ENCODE data around the gene TRAPPC10.

Gene TRAPPC10

DNA sequence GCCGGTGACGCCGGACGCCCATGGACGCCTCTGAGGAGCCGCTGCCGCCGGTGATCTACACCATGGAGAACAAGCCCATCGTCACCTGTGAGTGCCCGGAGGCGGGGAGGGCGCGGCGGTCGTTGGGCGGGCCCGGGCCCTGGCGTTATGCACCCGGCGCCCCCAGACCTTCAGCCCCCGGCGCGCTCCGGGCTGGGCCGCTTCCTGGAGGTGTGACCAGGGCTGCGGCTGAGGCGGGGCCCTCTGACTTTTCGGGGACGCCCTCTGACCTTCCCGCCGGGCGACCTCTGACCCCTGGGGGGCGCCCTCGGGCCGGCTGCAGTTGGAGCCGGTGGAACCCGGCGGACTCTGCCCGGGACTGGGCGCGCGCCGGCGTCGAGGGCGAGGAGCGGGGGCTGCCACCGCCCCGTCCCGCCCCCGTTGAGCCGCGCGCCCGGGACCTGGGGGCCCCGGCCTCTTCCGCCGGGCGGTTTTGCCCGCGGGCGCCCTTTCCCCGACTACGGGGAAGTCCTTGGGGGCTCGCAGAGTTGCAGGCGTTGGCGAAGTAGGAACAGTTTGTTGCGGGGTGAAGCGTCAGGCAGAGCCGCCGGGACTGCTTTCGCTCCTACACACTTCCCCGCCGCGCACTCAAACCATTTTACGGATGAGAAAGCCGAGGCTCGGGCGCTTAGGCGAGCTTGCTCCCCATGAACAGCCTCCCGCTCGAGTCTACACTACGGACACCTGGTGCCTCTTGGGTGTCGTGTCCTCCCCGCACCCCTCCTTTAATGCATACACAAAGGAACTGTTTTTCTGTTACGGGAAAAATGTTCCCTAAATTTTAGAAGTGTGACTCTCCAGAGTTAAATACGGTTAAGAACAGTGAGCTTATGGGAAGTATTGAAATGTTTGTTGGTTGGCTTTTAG lies 618 bp downstream of the TRAPPC10 start:
- no peaks in the 10 kb centered on the region for H3K9me3 ChIP-seq (ENCODE audit: insufficient read depth, low read depth, low read length)
- H3K27me3 ChIP-seq (ENCODE audit: insufficient read depth, low read length): no peaks in the 10 kb centered on the region
- no peak overlapping the region for H3K27ac ChIP-seq (ENCODE audit: low read length)
- H3K4me1 ChIP-seq (ENCODE audit: insufficient read depth, low read length): peaks cover 17% of the 10 kb centered on the region
- peak overlapping the region; percentile 96 for H3K4me3 ChIP-seq (ENCODE audit: low read length)
- H3K36me3 ChIP-seq (ENCODE audit: insufficient read depth, low read depth, low read length): no peaks in the 10 kb centered on the region
- H3K9ac ChIP-seq (ENCODE audit: low read depth, low read length): peak overlapping the region; percentile 88

DNA sequence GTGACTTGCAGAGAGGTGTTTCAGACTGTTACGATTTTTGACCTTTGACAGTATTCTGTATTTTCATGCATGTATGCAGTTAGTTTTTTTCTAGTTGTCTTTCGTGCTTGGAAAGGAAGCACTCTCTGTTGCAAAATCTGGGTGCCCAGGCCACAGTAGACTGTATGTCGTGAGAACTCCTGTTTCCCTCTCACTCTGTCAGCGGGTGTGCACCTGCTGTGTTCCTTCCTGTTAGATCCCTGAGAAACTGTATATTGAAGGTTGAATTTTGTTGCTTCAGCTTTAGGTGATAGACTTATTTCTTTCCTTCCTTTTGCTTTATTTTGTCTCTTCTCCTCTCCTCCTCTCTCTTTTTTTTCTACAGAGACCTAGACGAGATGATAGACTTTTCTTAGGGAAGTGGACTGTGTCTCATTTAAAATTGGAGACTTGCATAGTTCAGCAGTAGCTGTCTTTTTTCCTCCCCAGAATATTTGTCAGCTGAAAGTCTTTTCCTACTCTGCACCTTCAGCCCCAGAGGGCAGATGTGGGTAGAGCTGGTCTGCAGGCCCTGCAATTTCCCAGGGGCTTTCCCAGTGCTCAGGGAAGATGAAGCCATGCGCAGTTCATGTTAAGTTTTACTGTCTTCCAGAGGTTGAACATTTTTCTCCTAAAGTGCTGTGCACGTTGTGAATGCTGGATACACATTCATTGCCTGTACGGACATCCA lies 1.4 kb downstream of the TRAPPC10 start:
- H3K9me3 ChIP-seq (ENCODE audit: insufficient read depth, low read depth, low read length): no peaks in the 10 kb centered on the region
- H3K4me3 ChIP-seq (ENCODE audit: low read length): peak overlapping the region; percentile 96
- H3K4me1 ChIP-seq (ENCODE audit: insufficient read depth, low read length): peaks cover 17% of the 10 kb centered on the region
- H3K9ac ChIP-seq (ENCODE audit: low read depth, low read length): peak overlapping the region; percentile 88
- no peak overlapping the region for H3K27ac ChIP-seq (ENCODE audit: low read length)
- no peaks in the 10 kb centered on the region for H3K36me3 ChIP-seq (ENCODE audit: insufficient read depth, low read depth, low read length)
- H3K27me3 ChIP-seq (ENCODE audit: insufficient read depth, low read length): no peaks in the 10 kb centered on the region

DNA sequence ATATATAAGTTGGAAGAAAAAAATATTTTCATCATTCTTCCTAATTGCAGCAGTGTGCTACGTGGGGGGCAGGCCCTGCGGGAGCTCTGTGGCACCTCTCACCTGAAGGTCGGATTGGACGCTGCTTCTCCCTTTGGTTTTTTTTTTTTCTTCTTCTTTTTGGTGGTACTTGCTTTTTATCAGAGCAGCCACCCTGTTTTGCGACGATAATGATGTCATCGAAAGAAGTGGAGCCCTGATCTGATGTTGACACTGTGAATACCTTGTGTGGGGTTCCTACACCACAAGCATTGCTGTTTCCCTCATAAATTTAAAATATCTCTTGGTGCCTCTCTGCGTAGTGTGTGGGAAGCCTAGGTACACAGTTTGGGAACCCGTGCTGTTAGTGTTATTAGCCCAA lies 5.5 kb downstream of the TRAPPC10 start:
- Histone ChIP-seq H3K4me3 (ENCODE audit: low read length) (no peak overlapping the region), H3K36me3 (ENCODE audit: insufficient read depth, low read depth, low read length) (no peaks in the 10 kb centered on the region), H3K4me1 (ENCODE audit: insufficient read depth, low read length) (peaks cover 15% of the 10 kb centered on the region), H3K9ac (ENCODE audit: low read depth, low read length) (no peak overlapping the region), H3K27me3 (ENCODE audit: insufficient read depth, low read length) (no peaks in the 10 kb centered on the region), H3K9me3 (ENCODE audit: insufficient read depth, low read depth, low read length) (no peaks in the 10 kb centered on the region), H3K27ac (ENCODE audit: low read length) (no peak overlapping the region)

GRCh38 chr21:44018127-44018526 lies 6.0 kb downstream of the TRAPPC10 start:
- Histone ChIP-seq H3K36me3 (ENCODE audit: insufficient read depth, low read depth, low read length) (no peaks in the 10 kb centered on the region), H3K4me1 (ENCODE audit: insufficient read depth, low read length) (peaks cover 15% of the 10 kb centered on the region), H3K27me3 (ENCODE audit: insufficient read depth, low read length) (no peaks in the 10 kb centered on the region), H3K4me3 (ENCODE audit: low read length) (no peak overlapping the region), H3K9me3 (ENCODE audit: insufficient read depth, low read depth, low read length) (no peaks in the 10 kb centered on the region), H3K27ac (ENCODE audit: low read length) (no peak overlapping the region), H3K9ac (ENCODE audit: low read depth, low read length) (no peak overlapping the region)

GRCh38 chr21:44018813-44019567 lies 6.9 kb downstream of the TRAPPC10 start:
- H3K9me3 ChIP-seq (ENCODE audit: insufficient read depth, low read depth, low read length): no peaks in the 10 kb centered on the region
- H3K27ac ChIP-seq (ENCODE audit: low read length): no peak overlapping the region
- peaks cover 6% of the 10 kb centered on the region for H3K4me1 ChIP-seq (ENCODE audit: insufficient read depth, low read length)
- no peaks in the 10 kb centered on the region for H3K36me3 ChIP-seq (ENCODE audit: insufficient read depth, low read depth, low read length)
- H3K27me3 ChIP-seq (ENCODE audit: insufficient read depth, low read length): no peaks in the 10 kb centered on the region
- no peak overlapping the region for H3K9ac ChIP-seq (ENCODE audit: low read depth, low read length)
- no peak overlapping the region for H3K4me3 ChIP-seq (ENCODE audit: low read length)

DNA sequence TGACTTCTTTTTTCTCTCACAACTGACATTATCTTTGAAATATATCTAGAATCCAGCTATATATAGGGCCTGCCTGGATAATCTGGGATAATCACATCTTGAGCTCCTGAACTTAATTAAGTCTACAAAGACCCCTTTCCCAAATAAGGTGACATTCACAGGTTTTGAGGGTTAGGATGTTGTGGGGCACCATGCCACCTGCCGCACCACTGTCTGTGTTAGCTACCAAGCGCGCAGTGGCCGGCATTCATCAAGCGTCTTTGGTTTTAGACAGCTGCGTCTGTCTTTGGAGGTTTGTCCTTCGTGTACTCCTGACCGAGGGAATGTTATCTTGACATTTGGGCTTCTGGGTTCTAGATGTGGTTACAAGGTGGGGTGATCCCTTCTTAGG lies 7.5 kb downstream of the TRAPPC10 start:
- H3K9me3 ChIP-seq (ENCODE audit: insufficient read depth, low read depth, low read length): no peaks in the 10 kb centered on the region
- H3K9ac ChIP-seq (ENCODE audit: low read depth, low read length): no peak overlapping the region
- peaks cover 6% of the 10 kb centered on the region for H3K4me1 ChIP-seq (ENCODE audit: insufficient read depth, low read length)
- no peak overlapping the region for H3K4me3 ChIP-seq (ENCODE audit: low read length)
- H3K27me3 ChIP-seq (ENCODE audit: insufficient read depth, low read length): no peaks in the 10 kb centered on the region
- no peaks in the 10 kb centered on the region for H3K36me3 ChIP-seq (ENCODE audit: insufficient read depth, low read depth, low read length)
- no peak overlapping the region for H3K27ac ChIP-seq (ENCODE audit: low read length)

GRCh38 chr21:44020551-44020950 lies 8.4 kb downstream of the TRAPPC10 start:
- Histone ChIP-seq H3K27me3 (ENCODE audit: insufficient read depth, low read length) (no peaks in the 10 kb centered on the region), H3K9me3 (ENCODE audit: insufficient read depth, low read depth, low read length) (no peaks in the 10 kb centered on the region), H3K27ac (ENCODE audit: low read length) (no peak overlapping the region), H3K4me3 (ENCODE audit: low read length) (no peak overlapping the region), H3K4me1 (ENCODE audit: insufficient read depth, low read length) (peaks cover 16% of the 10 kb centered on the region), H3K9ac (ENCODE audit: low read depth, low read length) (no peak overlapping the region), H3K36me3 (ENCODE audit: insufficient read depth, low read depth, low read length) (no peaks in the 10 kb centered on the region)

DNA sequence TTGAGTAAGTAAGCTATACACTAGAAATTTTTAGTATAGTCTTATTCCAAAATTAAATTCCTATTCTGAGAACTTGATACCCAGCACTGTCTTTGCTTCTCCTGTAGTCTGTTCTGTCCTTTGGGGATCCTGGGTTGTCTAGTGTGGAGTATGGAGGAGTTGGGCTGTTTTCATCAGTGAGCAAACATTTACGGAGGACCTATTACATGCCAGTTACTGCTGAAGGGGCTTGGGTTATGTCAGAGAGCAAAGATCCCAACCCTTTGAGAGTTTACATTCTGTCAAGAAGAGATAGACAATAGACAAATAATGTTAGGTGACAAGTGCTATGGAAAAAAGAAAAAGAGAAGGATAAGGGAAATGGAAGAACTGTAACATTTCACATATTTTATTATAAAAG lies 9.0 kb downstream of the TRAPPC10 start:
- Histone ChIP-seq H3K9me3 (ENCODE audit: insufficient read depth, low read depth, low read length) (no peaks in the 10 kb centered on the region), H3K9ac (ENCODE audit: low read depth, low read length) (no peak overlapping the region), H3K4me3 (ENCODE audit: low read length) (no peak overlapping the region), H3K36me3 (ENCODE audit: insufficient read depth, low read depth, low read length) (no peaks in the 10 kb centered on the region), H3K4me1 (ENCODE audit: insufficient read depth, low read length) (peaks cover 21% of the 10 kb centered on the region), H3K27ac (ENCODE audit: low read length) (no peak overlapping the region), H3K27me3 (ENCODE audit: insufficient read depth, low read length) (no peaks in the 10 kb centered on the region)

GRCh38 chr21:44024257-44024656 lies 12.1 kb downstream of the TRAPPC10 start:
- Histone ChIP-seq H3K9ac (ENCODE audit: low read depth, low read length) (no peak overlapping the region), H3K36me3 (ENCODE audit: insufficient read depth, low read depth, low read length) (no peaks in the 10 kb centered on the region), H3K9me3 (ENCODE audit: insufficient read depth, low read depth, low read length) (no peaks in the 10 kb centered on the region), H3K27me3 (ENCODE audit: insufficient read depth, low read length) (no peaks in the 10 kb centered on the region), H3K27ac (ENCODE audit: low read length) (no peak overlapping the region), H3K4me1 (ENCODE audit: insufficient read depth, low read length) (peaks cover 25% of the 10 kb centered on the region), H3K4me3 (ENCODE audit: low read length) (no peak overlapping the region)

- Histone ChIP-seq H3K36me3 (ENCODE audit: insufficient read depth, low read depth, low read length) (no peaks in the 10 kb centered on the region), H3K9me3 (ENCODE audit: insufficient read depth, low read depth, low read length) (no peaks in the 10 kb centered on the region), H3K27me3 (ENCODE audit: insufficient read depth, low read length) (no peaks in the 10 kb centered on the region), H3K4me3 (ENCODE audit: low read length) (no peak overlapping the region), H3K9ac (ENCODE audit: low read depth, low read length) (no peak overlapping the region; the same call in 1 of the 2 replicates), H3K4me1 (ENCODE audit: insufficient read depth, low read length) (peaks cover 25% of the 10 kb centered on the region), H3K27ac (ENCODE audit: low read length) (no peak overlapping the region)
These were observed 12.8 kb downstream of the TRAPPC10 start for GRCh38 chr21:44024887-44025353.

- no peak overlapping the region for H3K9ac ChIP-seq (ENCODE audit: low read depth, low read length)
- peaks cover 19% of the 10 kb centered on the region for H3K4me1 ChIP-seq (ENCODE audit: insufficient read depth, low read length)
- peaks cover 3% of the 10 kb centered on the region; the same call in 1 of the 2 replicates for H3K36me3 ChIP-seq (ENCODE audit: insufficient read depth, low read depth, low read length)
- no peaks in the 10 kb centered on the region for H3K27me3 ChIP-seq (ENCODE audit: insufficient read depth, low read length)
- no peak overlapping the region for H3K4me3 ChIP-seq (ENCODE audit: low read length)
- H3K9me3 ChIP-seq (ENCODE audit: insufficient read depth, low read depth, low read length): no peaks in the 10 kb centered on the region
- H3K27ac ChIP-seq (ENCODE audit: low read length): no peak overlapping the region
These were observed 15.6 kb downstream of the TRAPPC10 start for GRCh38 chr21:44027607-44028286.
